HG03103 (cell line): ENCODE measurements around the gene UPP1.

Experiments
- ATAC-seq: cut with Tn5 transposase; IDR thresholded peaks from one replicate; pipeline ENCODE4 v1.9.1; 2021; ENCODE audit warnings: low read depth; ENCODE audit not compliant: unreplicated experiment

The UPP1 gene

GRCh38 chr7:48084727-48085432 lies 4.2 kb upstream of the UPP1 start:
- peak; percentile 51 for ATAC-seq

- no peak for ATAC-seq
These were observed 3.7 kb upstream of the UPP1 start for GRCh38 chr7:48085433-48085791.

GRCh38 chr7:48085942-48086341 lies 3.1 kb upstream of the UPP1 start:
- no peak for ATAC-seq

- ATAC-seq, result no peak
These were observed 1.7 kb upstream of the UPP1 start for GRCh38 chr7:48087349-48087748.

GRCh38 chr7:48088559-48089045 lies 463 bp upstream of the UPP1 start:
- peak; percentile 49 for ATAC-seq

DNA sequence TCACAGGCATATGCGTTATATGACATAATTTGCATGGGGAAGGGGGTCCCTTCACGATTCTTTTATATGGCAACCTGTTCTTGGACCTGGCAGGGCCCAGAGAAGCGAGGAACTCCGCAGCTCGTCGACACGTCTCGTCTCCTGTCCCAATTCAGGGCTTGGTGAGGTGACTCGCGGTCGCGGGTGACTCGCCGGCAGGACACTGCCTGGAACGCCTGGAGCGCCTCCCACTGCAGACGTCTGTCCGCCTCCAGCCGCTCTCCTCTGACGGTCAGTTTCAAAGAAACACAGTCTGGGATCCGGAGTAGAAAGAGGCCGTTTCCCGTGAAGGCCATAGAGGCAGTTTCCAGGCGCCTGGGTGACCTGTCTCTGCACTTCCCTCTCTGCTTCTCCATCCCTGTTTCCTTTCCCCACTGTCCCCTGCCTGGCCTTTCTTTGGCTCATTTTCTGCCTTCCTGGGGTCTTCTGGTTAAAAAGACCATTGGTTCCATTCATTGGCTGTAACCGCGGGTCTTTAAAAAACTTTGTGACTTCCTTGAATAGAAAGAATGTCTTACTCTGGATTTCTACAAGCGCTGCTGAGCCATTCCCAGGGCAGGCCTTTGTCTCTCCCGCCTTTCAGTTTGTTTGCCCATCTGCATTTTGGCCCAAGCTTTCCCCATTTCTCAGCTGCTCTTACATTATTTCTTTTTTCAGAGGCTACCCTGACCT lies 1.2 kb downstream of the UPP1 start:
- ATAC-seq, result no peak

- no peak for ATAC-seq
These were observed 2.7 kb downstream of the UPP1 start for GRCh38 chr7:48091506-48092433.

- no peak for ATAC-seq
These were observed 5.8 kb downstream of the UPP1 start for GRCh38 chr7:48094861-48095293.

- ATAC-seq, result no peak
These were observed 7.2 kb downstream of the UPP1 start for GRCh38 chr7:48096273-48096672.

DNA sequence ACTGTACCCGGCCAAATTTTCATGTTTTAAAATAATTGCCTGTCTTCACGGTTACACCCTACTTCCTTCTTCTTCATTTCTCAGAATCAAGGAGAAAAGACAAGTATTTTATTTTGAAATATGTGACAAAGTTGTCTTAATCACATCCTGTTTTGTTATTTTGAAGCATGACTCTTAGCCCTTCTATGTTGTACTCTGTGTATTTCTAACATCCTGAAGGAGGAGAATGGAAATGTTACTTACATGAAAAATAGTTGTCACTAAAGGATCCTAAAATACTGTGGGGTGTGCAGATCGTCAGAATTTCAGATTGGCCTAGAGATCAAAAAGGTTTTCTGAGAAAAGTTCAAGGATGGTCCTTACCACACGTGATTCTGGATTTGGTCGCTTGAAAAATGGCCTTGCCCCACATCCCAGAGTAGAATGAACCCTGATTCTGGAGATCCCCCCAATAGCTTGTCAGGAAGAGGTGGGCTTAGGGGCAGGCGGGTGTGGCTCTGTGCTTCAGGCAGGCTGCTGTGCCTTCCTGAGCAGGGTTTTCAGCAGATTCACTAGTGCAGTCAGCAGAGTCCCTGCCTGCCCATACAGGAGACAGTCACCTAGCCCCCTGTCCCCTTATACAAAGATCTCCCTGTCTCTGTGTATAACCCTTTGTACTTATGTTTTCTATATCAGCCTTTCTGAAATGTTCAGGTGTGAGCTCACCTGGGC lies 8.6 kb downstream of the UPP1 start:
- ATAC-seq, result no peak

GRCh38 chr7:48098846-48099245 lies 9.8 kb downstream of the UPP1 start:
- ATAC-seq, result no peak

DNA sequence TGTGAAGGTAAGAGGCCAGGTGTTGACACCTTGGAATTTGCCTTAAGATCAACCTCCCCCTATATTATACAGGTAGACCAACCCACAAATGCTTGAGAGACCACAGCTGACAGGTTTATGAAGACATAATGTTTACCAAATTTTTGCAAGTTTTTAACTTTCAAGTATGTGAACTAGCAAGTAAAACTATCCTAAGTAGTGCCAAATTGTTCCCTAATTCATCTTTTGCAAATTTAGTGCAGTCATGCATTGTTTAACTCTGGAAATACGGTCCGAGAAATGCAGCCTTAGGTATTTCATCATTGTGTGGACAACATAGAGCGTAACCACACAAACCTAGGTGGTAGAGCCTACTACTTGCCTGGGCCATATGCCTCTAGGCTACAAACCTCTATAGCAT lies 10.7 kb downstream of the UPP1 start:
- no peak for ATAC-seq

GRCh38 chr7:48101352-48101751 lies 12.3 kb downstream of the UPP1 start:
- no peak for ATAC-seq

DNA sequence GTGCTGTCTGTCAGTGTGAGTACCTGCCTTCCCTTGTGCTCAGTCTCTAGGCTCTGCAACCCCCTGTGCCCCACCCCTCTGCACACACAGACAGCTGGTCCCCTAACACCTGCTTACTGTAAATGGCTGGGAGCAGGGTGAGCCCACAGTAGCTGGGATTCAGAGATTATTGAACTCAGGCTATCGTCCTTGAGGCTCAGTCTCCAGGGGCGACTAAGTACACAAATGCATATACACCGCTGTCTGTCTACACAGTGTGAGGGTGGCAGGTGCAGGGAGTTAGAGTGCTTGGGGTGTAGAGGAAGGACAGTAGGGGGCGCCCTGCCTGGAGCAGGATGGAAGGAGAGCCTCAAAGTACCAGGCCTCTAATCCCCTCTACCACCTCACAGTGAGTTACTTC lies 12.9 kb downstream of the UPP1 start:
- no peak for ATAC-seq

DNA sequence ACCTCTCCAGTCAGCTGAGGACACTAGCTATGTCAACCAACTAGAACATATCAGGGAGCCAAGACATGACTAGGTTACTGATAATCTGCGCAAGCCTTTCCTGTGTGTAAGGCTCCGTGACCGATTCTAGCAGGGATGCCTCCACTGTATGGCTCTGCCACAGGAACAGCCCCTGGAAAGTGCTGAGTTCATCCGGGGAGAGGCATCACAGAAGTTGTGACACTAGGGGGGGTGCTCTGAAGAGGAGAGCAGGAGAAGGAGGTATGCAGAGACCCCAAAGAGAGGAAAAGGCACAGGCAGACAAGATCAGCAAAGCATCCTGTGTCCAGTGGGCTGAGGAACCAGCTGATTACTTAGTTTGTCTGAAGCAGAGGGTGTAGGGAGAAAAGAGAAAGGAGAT lies 13.5 kb downstream of the UPP1 start:
- no peak for ATAC-seq

GRCh38 chr7:48105045-48105444 lies 16.0 kb downstream of the UPP1 start:
- ATAC-seq, result no peak

DNA sequence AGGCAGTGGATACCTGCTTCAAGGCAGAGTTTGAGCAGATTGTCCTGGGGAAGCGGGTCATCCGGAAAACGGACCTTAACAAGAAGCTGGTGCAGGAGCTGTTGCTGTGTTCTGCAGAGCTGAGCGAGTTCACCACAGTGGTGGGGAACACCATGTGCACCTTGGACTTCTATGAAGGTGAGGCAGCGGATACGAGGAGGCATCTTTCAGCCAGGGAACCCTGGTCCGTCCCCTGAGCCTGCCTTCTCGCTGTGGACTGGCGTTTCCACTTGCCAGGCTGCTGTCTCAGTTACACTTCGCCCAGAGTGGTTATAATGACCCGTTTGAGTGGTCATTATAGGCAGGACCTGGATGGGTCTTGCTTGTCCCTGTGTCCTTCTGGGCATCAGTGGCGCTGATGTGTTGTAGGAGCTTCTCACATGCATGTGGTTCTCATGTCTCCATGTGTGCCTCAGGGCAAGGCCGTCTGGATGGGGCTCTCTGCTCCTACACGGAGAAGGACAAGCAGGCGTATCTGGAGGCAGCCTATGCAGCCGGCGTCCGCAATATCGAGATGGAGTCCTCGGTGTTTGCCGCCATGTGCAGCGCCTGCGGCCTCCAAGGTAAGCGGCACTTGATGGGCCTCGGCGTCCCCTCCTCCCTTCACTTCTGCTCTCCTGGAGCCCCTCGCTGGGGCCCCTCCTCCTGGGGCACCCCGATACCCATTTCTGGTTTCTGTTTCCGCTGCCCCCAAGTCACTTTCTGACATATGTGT lies 18.0 kb downstream of the UPP1 start:
- no peak for ATAC-seq

- ATAC-seq, result no peak
These were observed 18.9 kb downstream of the UPP1 start for GRCh38 chr7:48107926-48108472.
